GM12878 (cell line): ENCODE data around the gene TEX54. TPM values are rescaled to one million over a fixed set of nuclear protein-coding genes. Genes with fewer than 3 reads are reported as not detected.

Source experiments
- ASH2L ChIP-seq: fragments of 300-600, 200-600 bp; sonication (generic); IDR thresholded peaks from 2 replicates; pipeline ENCODE4 v1.6.1; 2017; ENCODE audit warnings: low read depth, mild to moderate bottlenecking, borderline replicate concordance
- CEBPB ChIP-seq, 2 experiments: fragments of 150-350 bp in 1 of 2; IDR thresholded peaks; 2 replicates each; pipeline ENCODE4 v1.6.1; 2012 to 2014; ENCODE audit warnings: low read depth in 2 of 2, low read length in 2 of 2, borderline replicate concordance in 1 of 2, inconsistent platforms in 1 of 2
- IRF4 ChIP-seq: IDR thresholded peaks from 2 replicates; pipeline ENCODE4 v1.6.1; 2011; ENCODE audit warnings: low read depth, low read length
- NR2C1 ChIP-seq: fragments of 450-650 bp; IDR thresholded peaks from 2 replicates; pipeline ENCODE4 v1.6.1; 2017; ENCODE audit warnings: antibody characterized with exemption, mild to moderate bottlenecking, moderate library complexity
- PAX5 ChIP-seq: IDR thresholded peaks from 2 replicates; pipeline ENCODE4 v1.6.1; 2011; ENCODE audit warnings: low read depth, low read length, borderline replicate concordance
- PML ChIP-seq: IDR thresholded peaks from 2 replicates; pipeline ENCODE4 v1.6.1; 2012; ENCODE audit warnings: low read length, inconsistent platforms
- SMAD5 ChIP-seq: IDR thresholded peaks from 2 replicates; pipeline ENCODE4 v1.6.1; 2016; ENCODE audit warnings: antibody characterized with exemption, low read depth
- SP1 ChIP-seq: IDR thresholded peaks from one replicate; pipeline ENCODE4 v1.6.1; 2011; ENCODE audit warnings: low read depth, low read length
- TCF12 ChIP-seq: IDR thresholded peaks from 2 replicates; pipeline ENCODE4 v1.6.1; 2011; ENCODE audit warnings: low read depth, mild to moderate bottlenecking, low read length
- YY1 ChIP-seq: IDR thresholded peaks from 2 replicates; pipeline ENCODE4 v1.6.1; 2011; ENCODE audit warnings: low read depth, mild to moderate bottlenecking, low read length
- polyA plus RNA-seq, 11 experiments: library from polyadenylated mRNA; depleted of rRNA in 4 of 11; unstranded in 6 of 11; stranded (reverse) in 5 of 11; fragments of >200 nt; fragmentation: Nextera tagmentation in 4 of 11; fragmentation: Illumina TruSeq in 1 of 11; extraction: Ambion mirVana in 4 of 11; extraction: Trizol in 1 of 11; gene quantifications; 1 replicate in 1 of 11; 2 replicates in 10 of 11; pipeline versions ENCODE4 v1.2.1 to v1.2.3, GENCODE V29; 2011 to 2016; ENCODE audit warnings: inconsistent platforms in 2 of 11, missing spikeins in 2 of 11, low read depth in 1 of 11
- total RNA-seq, 4 experiments: library from RNA; depleted of rRNA in 3 of 4; stranded (reverse); fragments of >200 nt in 3 of 4; fragmentation: Illumina TruSeq in 1 of 4; extraction: Trizol in 1 of 4; gene quantifications; 2 replicates each; pipeline versions ENCODE4 v1.2.1 to v1.2.3, GENCODE V29; 2013 to 2021
- TF ChIP-seq, protein P1 (sequence below): fragments of 450-650 bp; IDR thresholded peaks from 2 replicates; pipeline ENCODE4 v1.6.1; 2016; ENCODE audit warnings: mild to moderate bottlenecking, moderate library complexity, borderline replicate concordance
- TF ChIP-seq, protein P2 (sequence below): fragments of 150-350 bp; IDR thresholded peaks from 2 replicates; pipeline ENCODE4 v1.6.1; 2016; ENCODE audit warnings: low read depth, low read length
- TF ChIP-seq, protein P3 (sequence below): fragments of 450-650 bp; IDR thresholded peaks from 2 replicates; pipeline ENCODE4 v1.6.1; 2017; ENCODE audit warnings: mild to moderate bottlenecking, moderate library complexity
- TF ChIP-seq, protein P4 (sequence below): IDR thresholded peaks from 2 replicates; pipeline ENCODE4 v1.6.1; 2012; ENCODE audit warnings: low read depth, low read length, improper control_type of control experiment

Gene TEX54
- total and polyA plus RNA-seq, 10 of the 15 experiments (the other 5 are each of a cell fraction or from before 2014, with no cell fraction given), result 0.38 to 0.68 (median 0.51) TPM; not detected in 7

DNA sequence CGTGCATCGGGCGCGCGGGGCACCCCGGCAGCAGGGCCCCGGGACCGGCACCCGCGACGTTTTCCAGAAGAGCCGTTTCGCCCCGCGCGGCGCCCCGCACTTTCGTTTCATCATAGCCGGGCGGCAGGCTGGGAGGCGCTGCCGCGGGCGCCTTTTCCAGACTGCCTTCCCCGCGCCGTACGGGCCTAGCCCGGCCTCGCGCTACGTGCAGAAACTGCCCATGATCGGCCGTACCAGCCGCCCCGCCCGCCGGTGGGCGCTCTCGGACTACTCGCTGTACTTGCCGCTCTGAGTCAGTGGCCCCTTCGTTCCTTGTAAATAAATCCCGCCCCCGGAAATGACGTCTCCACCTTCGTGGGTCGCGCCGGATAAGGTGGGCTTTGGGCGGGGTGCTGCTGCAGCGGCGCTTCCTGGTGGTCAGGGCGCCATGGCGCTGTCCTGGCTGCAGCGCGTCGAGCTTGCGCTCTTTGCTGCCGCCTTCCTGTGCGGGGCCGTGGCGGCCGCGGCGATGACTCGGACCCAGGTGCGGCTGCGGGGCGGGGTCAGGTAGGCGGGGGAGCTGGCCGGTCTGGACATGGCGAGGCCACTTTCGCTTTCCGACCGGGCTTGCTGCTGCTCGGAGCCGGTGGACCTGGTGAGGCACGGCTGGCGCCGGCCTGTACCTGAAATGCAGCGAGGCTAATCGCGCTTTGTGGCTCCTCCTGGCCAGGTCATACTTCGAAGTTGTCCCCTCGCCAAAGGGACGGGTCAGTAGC, 45.5 kb downstream of the TEX54 start, which contains the start of gene TMEM179B (continued):
- TF ChIP-seq, protein P1, sequence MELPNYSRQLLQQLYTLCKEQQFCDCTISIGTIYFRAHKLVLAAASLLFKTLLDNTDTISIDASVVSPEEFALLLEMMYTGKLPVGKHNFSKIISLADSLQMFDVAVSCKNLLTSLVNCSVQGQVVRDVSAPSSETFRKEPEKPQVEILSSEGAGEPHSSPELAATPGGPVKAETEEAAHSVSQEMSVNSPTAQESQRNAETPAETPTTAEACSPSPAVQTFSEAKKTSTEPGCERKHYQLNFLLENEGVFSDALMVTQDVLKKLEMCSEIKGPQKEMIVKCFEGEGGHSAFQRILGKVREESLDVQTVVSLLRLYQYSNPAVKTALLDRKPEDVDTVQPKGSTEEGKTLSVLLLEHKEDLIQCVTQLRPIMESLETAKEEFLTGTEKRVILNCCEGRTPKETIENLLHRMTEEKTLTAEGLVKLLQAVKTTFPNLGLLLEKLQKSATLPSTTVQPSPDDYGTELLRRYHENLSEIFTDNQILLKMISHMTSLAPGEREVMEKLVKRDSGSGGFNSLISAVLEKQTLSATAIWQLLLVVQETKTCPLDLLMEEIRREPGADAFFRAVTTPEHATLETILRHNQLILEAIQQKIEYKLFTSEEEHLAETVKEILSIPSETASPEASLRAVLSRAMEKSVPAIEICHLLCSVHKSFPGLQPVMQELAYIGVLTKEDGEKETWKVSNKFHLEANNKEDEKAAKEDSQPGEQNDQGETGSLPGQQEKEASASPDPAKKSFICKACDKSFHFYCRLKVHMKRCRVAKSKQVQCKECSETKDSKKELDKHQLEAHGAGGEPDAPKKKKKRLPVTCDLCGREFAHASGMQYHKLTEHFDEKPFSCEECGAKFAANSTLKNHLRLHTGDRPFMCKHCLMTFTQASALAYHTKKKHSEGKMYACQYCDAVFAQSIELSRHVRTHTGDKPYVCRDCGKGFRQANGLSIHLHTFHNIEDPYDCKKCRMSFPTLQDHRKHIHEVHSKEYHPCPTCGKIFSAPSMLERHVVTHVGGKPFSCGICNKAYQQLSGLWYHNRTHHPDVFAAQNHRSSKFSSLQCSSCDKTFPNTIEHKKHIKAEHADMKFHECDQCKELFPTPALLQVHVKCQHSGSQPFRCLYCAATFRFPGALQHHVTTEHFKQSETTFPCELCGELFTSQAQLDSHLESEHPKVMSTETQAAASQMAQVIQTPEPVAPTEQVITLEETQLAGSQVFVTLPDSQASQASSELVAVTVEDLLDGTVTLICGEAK, result peak; percentile 89
- TF ChIP-seq, protein P2, sequence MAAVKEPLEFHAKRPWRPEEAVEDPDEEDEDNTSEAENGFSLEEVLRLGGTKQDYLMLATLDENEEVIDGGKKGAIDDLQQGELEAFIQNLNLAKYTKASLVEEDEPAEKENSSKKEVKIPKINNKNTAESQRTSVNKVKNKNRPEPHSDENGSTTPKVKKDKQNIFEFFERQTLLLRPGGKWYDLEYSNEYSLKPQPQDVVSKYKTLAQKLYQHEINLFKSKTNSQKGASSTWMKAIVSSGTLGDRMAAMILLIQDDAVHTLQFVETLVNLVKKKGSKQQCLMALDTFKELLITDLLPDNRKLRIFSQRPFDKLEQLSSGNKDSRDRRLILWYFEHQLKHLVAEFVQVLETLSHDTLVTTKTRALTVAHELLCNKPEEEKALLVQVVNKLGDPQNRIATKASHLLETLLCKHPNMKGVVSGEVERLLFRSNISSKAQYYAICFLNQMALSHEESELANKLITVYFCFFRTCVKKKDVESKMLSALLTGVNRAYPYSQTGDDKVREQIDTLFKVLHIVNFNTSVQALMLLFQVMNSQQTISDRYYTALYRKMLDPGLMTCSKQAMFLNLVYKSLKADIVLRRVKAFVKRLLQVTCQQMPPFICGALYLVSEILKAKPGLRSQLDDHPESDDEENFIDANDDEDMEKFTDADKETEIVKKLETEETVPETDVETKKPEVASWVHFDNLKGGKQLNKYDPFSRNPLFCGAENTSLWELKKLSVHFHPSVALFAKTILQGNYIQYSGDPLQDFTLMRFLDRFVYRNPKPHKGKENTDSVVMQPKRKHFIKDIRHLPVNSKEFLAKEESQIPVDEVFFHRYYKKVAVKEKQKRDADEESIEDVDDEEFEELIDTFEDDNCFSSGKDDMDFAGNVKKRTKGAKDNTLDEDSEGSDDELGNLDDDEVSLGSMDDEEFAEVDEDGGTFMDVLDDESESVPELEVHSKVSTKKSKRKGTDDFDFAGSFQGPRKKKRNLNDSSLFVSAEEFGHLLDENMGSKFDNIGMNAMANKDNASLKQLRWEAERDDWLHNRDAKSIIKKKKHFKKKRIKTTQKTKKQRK, result no peak
- TF ChIP-seq PAX5 (0 out of 2 replicates have a peak, but pooled peaks have one; percentile 12), PML (peak; percentile 98), SP1 (peak; percentile 64), IRF4 (no peak), NR2C1 (peak; percentile 25; the same call in 1 of the 2 replicates), ASH2L (peak; percentile 51; the same call in 1 of the 2 replicates), YY1 (peak; percentile 96), TCF12 (0 out of 2 replicates have a peak, but pooled peaks have one; percentile 51), CEBPB (IDR thresholded peaks at IDR 0.05; ENCODE audit: borderline replicate concordance in 1 of 2, low read depth in 2 of 2, low read length in 2 of 2) (no peak), SMAD5 (peak; percentile 88)
- TF ChIP-seq, protein P3, sequence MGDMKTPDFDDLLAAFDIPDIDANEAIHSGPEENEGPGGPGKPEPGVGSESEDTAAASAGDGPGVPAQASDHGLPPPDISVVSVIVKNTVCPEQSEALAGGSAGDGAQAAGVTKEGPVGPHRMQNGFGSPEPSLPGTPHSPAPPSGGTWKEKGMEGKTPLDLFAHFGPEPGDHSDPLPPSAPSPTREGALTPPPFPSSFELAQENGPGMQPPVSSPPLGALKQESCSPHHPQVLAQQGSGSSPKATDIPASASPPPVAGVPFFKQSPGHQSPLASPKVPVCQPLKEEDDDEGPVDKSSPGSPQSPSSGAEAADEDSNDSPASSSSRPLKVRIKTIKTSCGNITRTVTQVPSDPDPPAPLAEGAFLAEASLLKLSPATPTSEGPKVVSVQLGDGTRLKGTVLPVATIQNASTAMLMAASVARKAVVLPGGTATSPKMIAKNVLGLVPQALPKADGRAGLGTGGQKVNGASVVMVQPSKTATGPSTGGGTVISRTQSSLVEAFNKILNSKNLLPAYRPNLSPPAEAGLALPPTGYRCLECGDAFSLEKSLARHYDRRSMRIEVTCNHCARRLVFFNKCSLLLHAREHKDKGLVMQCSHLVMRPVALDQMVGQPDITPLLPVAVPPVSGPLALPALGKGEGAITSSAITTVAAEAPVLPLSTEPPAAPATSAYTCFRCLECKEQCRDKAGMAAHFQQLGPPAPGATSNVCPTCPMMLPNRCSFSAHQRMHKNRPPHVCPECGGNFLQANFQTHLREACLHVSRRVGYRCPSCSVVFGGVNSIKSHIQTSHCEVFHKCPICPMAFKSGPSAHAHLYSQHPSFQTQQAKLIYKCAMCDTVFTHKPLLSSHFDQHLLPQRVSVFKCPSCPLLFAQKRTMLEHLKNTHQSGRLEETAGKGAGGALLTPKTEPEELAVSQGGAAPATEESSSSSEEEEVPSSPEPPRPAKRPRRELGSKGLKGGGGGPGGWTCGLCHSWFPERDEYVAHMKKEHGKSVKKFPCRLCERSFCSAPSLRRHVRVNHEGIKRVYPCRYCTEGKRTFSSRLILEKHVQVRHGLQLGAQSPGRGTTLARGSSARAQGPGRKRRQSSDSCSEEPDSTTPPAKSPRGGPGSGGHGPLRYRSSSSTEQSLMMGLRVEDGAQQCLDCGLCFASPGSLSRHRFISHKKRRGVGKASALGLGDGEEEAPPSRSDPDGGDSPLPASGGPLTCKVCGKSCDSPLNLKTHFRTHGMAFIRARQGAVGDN, result 0 out of 2 replicates have a peak, but pooled peaks have one; percentile 52
- TF ChIP-seq, protein P4, sequence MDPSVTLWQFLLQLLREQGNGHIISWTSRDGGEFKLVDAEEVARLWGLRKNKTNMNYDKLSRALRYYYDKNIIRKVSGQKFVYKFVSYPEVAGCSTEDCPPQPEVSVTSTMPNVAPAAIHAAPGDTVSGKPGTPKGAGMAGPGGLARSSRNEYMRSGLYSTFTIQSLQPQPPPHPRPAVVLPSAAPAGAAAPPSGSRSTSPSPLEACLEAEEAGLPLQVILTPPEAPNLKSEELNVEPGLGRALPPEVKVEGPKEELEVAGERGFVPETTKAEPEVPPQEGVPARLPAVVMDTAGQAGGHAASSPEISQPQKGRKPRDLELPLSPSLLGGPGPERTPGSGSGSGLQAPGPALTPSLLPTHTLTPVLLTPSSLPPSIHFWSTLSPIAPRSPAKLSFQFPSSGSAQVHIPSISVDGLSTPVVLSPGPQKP, result peak; percentile 65; the same call in 1 of the 2 replicates
